Liver (tissue), 9 donors: ENCODE data around the gene FOXK1. TPM values are rescaled to one million over a fixed set of nuclear protein-coding genes. Genes with fewer than 3 reads are reported as not detected.

Experiments used
- DNase-seq: peaks from one replicate; pipeline ENCODE4 v3.0.0-alpha.2; 2017; ENCODE audit warnings: low spot score
- H3K27ac ChIP-seq, 2 donors: one replicate each; pipeline ENCODE4 v1.7.0; 2013; ENCODE audit warnings: inconsistent platforms in 2 of 2, low read length in 2 of 2, control low read depth in 1 of 2, low read depth in 1 of 2, mild to moderate bottlenecking in 1 of 2
- H3K27me3 ChIP-seq, 4 donors: one replicate each; pipeline versions ENCODE4 v1.6.1 to v1.7.0; 2013; ENCODE audit warnings: low read length in 3 of 4, inconsistent platforms in 1 of 4, mild to moderate bottlenecking in 1 of 4, moderate library complexity in 1 of 4; ENCODE audit not compliant: control insufficient read depth in 4 of 4, insufficient read depth in 4 of 4
- H3K36me3 ChIP-seq, 4 donors: one replicate each; pipeline versions ENCODE4 v1.6.1 to v1.7.0; 2013; ENCODE audit warnings: low read length in 3 of 4, mild to moderate bottlenecking in 3 of 4, low read depth in 1 of 4, moderate library complexity in 1 of 4; ENCODE audit not compliant: control insufficient read depth in 4 of 4, insufficient read depth in 3 of 4
- H3K4me1 ChIP-seq, 4 donors: one replicate each; pipeline versions ENCODE4 v1.6.1 to v1.7.0; 2013; ENCODE audit warnings: low read length in 3 of 4, mild to moderate bottlenecking in 3 of 4, moderate library complexity in 1 of 4; ENCODE audit not compliant: control insufficient read depth in 4 of 4, insufficient read depth in 4 of 4
- H3K4me3 ChIP-seq, 3 donors: one replicate each; pipeline versions ENCODE4 v1.6.1 to v1.7.0; 2013; ENCODE audit warnings: low read length in 3 of 3, control low read depth in 1 of 3, low read depth in 1 of 3, mild to moderate bottlenecking in 1 of 3
- H3K9ac ChIP-seq, 2 donors: one replicate each; pipeline ENCODE4 v1.7.0; 2013; ENCODE audit warnings: low read length in 2 of 2, mild to moderate bottlenecking in 2 of 2, moderate library complexity in 2 of 2, control low read depth in 1 of 2, low read depth in 1 of 2
- H3K9me3 ChIP-seq, 4 donors: one replicate each; pipeline versions ENCODE4 v1.6.1 to v1.7.0; 2013; ENCODE audit warnings: low read length in 3 of 4; ENCODE audit not compliant: control insufficient read depth in 4 of 4
- EGR1 ChIP-seq, 2 donors: IDR thresholded peaks; 2 replicates each; pipeline ENCODE4 v1.6.1; 2016 to 2018; ENCODE audit warnings: antibody characterized with exemption in 2 of 2, low read depth in 2 of 2
- FOXA1 ChIP-seq: IDR thresholded peaks from 2 replicates; pipeline ENCODE4 v1.6.1; 2016; ENCODE audit warnings: antibody characterized with exemption
- FOXA2 ChIP-seq: IDR thresholded peaks from 2 replicates; pipeline ENCODE4 v1.6.1; 2016; ENCODE audit warnings: antibody characterized with exemption
- GABPA ChIP-seq, 2 donors: IDR thresholded peaks in 1 of 2; conservative IDR thresholded peaks in 1 of 2; 2 replicates each; pipeline ENCODE4 v1.6.1; 2016; ENCODE audit warnings: antibody characterized with exemption in 2 of 2, mild to moderate bottlenecking in 1 of 2, moderate library complexity in 1 of 2
- HNF4A ChIP-seq, 2 donors: conservative IDR thresholded peaks; 2 replicates each; pipeline ENCODE4 v1.6.1; 2016; ENCODE audit warnings: antibody characterized with exemption in 2 of 2, mild to moderate bottlenecking in 2 of 2
- HNF4G ChIP-seq: IDR thresholded peaks from 2 replicates; pipeline ENCODE4 v1.6.1; 2016; ENCODE audit warnings: antibody characterized with exemption
- NR2F2 ChIP-seq: IDR thresholded peaks from 2 replicates; pipeline ENCODE4 v1.6.1; 2016; ENCODE audit warnings: antibody characterized with exemption
- RAD21 ChIP-seq, 2 donors: IDR thresholded peaks; 2 replicates each; pipeline ENCODE4 v1.6.1; 2016; ENCODE audit warnings: antibody characterized with exemption in 2 of 2, mild to moderate bottlenecking in 2 of 2
- RXRA ChIP-seq, 2 donors: IDR thresholded peaks; 2 replicates each; pipeline ENCODE4 v1.6.1; 2017 to 2018; ENCODE audit warnings: antibody characterized with exemption in 2 of 2, mild to moderate bottlenecking in 1 of 2
- SP1 ChIP-seq: IDR thresholded peaks from 2 replicates; pipeline ENCODE4 v1.6.1; 2018; ENCODE audit warnings: antibody characterized with exemption, mild to moderate bottlenecking
- TAF1 ChIP-seq: conservative IDR thresholded peaks from 2 replicates; pipeline ENCODE4 v1.6.1; 2016; ENCODE audit warnings: antibody characterized with exemption, mild to moderate bottlenecking
- YY1 ChIP-seq: IDR thresholded peaks from 2 replicates; pipeline ENCODE4 v1.6.1; 2016; ENCODE audit warnings: antibody characterized with exemption, mild to moderate bottlenecking
- ZBTB33 ChIP-seq: IDR thresholded peaks from 2 replicates; pipeline ENCODE4 v1.6.1; 2016; ENCODE audit warnings: antibody characterized with exemption
- WGBS: extraction: QIAGEN DNeasy Blood & Tissue Kit; methylation state at CpG from one replicate; pipeline ENCODE4 v1.1.7; 2013; 5-methylcytosine and 5-hydroxymethylcytosine counted together
- polyA plus RNA-seq, 2 donors: library from polyadenylated mRNA; stranded (reverse) in 1 of 2; unstranded in 1 of 2; fragments of 200-250 nt in 1 of 2; fragments of >200 nt in 1 of 2; fragmentation: Nextera tagmentation in 1 of 2; extraction: Ambion mirVana in 1 of 2; gene quantifications; one replicate each; pipeline versions ENCODE4 v1.2.1 to v1.2.3, GENCODE V29; 2013 to 2015
- total RNA-seq, 2 donors: library from RNA; depleted of rRNA; stranded (reverse); fragments of >200 nt; gene quantifications; one replicate each; pipeline ENCODE4 v1.2.3, GENCODE V29; 2014
- TF ChIP-seq, protein P1 (sequence below): IDR thresholded peaks from 2 replicates; pipeline ENCODE4 v1.6.1; 2016; ENCODE audit warnings: antibody characterized with exemption, mild to moderate bottlenecking
- TF ChIP-seq, protein P2 (sequence below): IDR thresholded peaks from 2 replicates; pipeline ENCODE4 v1.6.1; 2016; ENCODE audit warnings: antibody characterized with exemption
- donor health status: healthy.
- donor health status: healthy.
- donor health status: healthy.
- donor health status: healthy.
- donor health status: healthy.

The FOXK1 gene
- total and polyA plus RNA-seq, 4 donors: 1.2 to 8.5 (median 4.4) TPM

DNA sequence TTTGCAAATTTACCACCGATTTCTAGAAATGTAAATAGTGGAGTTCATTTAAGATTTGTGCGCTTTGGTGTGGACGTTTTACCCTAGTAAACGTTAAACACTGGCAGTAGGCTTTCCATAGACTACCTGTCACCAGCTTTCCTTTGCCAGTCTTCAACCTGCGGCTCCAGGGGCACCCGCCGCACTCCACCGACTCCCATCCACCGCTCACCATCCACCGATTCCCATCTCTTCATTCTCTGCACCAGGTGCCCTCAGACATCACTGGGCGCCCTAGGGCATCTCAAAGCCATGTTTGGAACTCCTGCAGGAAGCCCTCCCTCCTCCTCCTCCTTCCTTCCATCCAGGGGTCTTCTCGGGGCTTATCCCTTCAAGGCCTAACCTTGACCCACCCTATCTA lies 91.9 kb downstream of the FOXK1 start:
- no peak for DNase-seq

DNA sequence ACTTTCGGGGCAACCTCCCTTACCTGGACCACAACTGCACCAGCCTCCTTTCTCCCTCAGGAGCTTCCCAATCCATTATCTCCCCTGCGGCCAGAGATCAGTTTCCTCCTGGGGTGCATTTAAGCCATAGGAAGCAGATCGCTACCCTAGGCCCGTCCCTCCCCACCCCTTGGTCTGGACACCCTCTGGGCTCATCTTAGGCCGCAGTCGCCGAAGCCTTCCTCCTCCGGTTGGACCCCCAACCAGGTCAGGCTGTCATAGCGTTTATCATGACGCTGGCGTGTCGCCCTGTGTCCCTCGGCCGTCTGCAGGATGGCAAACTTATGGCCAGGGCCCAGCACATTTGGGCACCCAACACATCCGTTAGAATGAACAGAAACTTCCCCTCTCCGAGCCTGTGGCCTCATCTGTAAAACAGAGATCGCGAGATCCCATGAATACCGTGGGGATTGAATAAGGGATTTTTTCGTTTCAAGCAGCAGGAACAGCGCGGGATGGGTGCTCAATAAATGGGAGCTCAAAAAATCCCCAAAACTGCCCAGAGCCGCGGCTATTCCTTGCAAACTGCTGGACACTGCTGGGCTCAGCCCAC lies 92.7 kb downstream of the FOXK1 start:
- no peak for DNase-seq
- Histone ChIP-seq H3K4me3 (peak overlapping the region; percentile 85 to 97 (median 92)), H3K9ac (peak overlapping the region; percentile 78 to 93), H3K27ac (peak overlapping the region; percentile 95 to 97), H3K36me3 (no peaks in the 10 kb centered on the region), H3K4me1 (peaks cover 4 to 30% (median 26%) of the 10 kb centered on the region in 4 donors), H3K27me3 (no peaks in the 10 kb centered on the region), H3K9me3 (no peaks in the 10 kb centered on the region)
- 13% methylated on average over 24 of the region's 24 CpGs for WGBS
- TF ChIP-seq ZBTB33: peak; percentile 97
- peak; percentile 9 for TF ChIP-seq TAF1
- TF ChIP-seq FOXA2: no peak

More for the DNA sequence above, 91.9 kb downstream of the FOXK1 start:
- Histone ChIP-seq H3K4me1 (peaks cover 4 to 30% (median 26%) of the 10 kb centered on the region in 4 donors), H3K4me3 (no peak overlapping the region), H3K27me3 (no peaks in the 10 kb centered on the region), H3K9me3 (no peaks in the 10 kb centered on the region), H3K9ac (no peak overlapping the region), H3K27ac (no peak overlapping the region), H3K36me3 (no peaks in the 10 kb centered on the region)
- WGBS: 86% methylated on average over 12 of the region's 12 CpGs
- TF ChIP-seq TAF1: no peak

GRCh38 chr7:4775250-4775847 lies 93.3 kb downstream of the FOXK1 start, which contains the start of gene AP5Z1:
Gene AP5Z1 (plus strand): TSS chr7:4775623. CDS start chr7:4775716, 93 bp downstream.
- H3K4me1 ChIP-seq: peaks cover 4 to 30% (median 26%) of the 10 kb centered on the region in 4 donors

More at GRCh38 chr7:4775250-4775847, 93.3 kb downstream of the FOXK1 start, which contains the start of gene AP5Z1:
- H3K9ac ChIP-seq: peak within 1 kb of the TSS; percentile 83 to 93
- peak within 1 kb of the TSS; percentile 85 to 97 (median 92) for H3K4me3 ChIP-seq
- no peaks in the 10 kb centered on the region for H3K9me3 ChIP-seq
- TF ChIP-seq, protein P1, sequence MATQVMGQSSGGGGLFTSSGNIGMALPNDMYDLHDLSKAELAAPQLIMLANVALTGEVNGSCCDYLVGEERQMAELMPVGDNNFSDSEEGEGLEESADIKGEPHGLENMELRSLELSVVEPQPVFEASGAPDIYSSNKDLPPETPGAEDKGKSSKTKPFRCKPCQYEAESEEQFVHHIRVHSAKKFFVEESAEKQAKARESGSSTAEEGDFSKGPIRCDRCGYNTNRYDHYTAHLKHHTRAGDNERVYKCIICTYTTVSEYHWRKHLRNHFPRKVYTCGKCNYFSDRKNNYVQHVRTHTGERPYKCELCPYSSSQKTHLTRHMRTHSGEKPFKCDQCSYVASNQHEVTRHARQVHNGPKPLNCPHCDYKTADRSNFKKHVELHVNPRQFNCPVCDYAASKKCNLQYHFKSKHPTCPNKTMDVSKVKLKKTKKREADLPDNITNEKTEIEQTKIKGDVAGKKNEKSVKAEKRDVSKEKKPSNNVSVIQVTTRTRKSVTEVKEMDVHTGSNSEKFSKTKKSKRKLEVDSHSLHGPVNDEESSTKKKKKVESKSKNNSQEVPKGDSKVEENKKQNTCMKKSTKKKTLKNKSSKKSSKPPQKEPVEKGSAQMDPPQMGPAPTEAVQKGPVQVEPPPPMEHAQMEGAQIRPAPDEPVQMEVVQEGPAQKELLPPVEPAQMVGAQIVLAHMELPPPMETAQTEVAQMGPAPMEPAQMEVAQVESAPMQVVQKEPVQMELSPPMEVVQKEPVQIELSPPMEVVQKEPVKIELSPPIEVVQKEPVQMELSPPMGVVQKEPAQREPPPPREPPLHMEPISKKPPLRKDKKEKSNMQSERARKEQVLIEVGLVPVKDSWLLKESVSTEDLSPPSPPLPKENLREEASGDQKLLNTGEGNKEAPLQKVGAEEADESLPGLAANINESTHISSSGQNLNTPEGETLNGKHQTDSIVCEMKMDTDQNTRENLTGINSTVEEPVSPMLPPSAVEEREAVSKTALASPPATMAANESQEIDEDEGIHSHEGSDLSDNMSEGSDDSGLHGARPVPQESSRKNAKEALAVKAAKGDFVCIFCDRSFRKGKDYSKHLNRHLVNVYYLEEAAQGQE: peak; percentile 78
- peak; percentile 71 for TF ChIP-seq SP1
- TF ChIP-seq NR2F2: peak; percentile 66
- peak; percentile 39 to 86 for TF ChIP-seq GABPA (IDR thresholded peaks at IDR 0.05 in 1 of 2, conservative IDR thresholded peaks at IDR 0.05 in 1 of 2)
- TF ChIP-seq FOXA1: peak; percentile 33
- TF ChIP-seq FOXA2: no peak
- no peak for TF ChIP-seq HNF4G
- TF ChIP-seq YY1: peak; percentile 46
- peak; percentile 46 for TF ChIP-seq HNF4A (conservative IDR thresholded peaks at IDR 0.05)
- no peak for TF ChIP-seq TAF1
- TF ChIP-seq EGR1 (IDR thresholded peaks at IDR 0.05; ENCODE audit: low read depth in 2 of 2): peak in 1 of 2 donors; percentile 39
- peak in 1 of 2 donors; percentile 26 for TF ChIP-seq RAD21 (IDR thresholded peaks at IDR 0.05)
- TF ChIP-seq RXRA (IDR thresholded peaks at IDR 0.05): peak; percentile 31 to 44
- TF ChIP-seq, protein P2, sequence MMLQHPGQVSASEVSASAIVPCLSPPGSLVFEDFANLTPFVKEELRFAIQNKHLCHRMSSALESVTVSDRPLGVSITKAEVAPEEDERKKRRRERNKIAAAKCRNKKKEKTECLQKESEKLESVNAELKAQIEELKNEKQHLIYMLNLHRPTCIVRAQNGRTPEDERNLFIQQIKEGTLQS: no peak
- H3K36me3 ChIP-seq: no peaks in the 10 kb centered on the region
- under 1% methylated on average over 55 of the region's 55 CpGs for WGBS
- H3K27ac ChIP-seq: peak within 1 kb of the TSS; percentile 95 to 97
- H3K27me3 ChIP-seq: no peaks in the 10 kb centered on the region
- peak; percentile 93 for DNase-seq
